ENCODE measurements around the gene SMAD3.
"Not testable (repeated sequence)": the region's sequence is repeated elsewhere in the genome, so short reads cannot be mapped to it uniquely, and the experiment has no call there.

SMAD3 gene

GRCh38 chr15:67110958-67111864 is 45.8 kb downstream of the SMAD3 start:
- no peak for DNase-seq

DNA sequence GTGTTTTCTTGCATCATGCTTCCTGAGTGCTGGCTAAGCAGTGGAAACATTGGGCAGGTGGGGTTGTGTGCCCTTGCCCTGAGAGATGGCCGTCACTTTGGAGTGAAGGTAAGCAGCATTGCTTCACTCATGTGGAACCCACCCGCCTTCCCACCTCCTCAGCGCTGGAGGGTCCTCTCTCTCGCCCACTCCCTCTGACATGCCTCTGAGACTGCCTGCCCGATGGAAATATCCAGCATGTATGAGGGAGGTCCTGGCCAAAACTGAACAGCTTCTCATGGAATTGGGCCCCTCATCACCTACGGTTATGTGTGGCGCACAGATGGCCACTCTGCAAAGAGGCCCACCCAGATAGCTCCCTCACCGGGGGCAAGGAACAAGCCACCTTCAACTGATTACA is 48.6 kb downstream of the SMAD3 start:
- no peak for DNase-seq

DNA sequence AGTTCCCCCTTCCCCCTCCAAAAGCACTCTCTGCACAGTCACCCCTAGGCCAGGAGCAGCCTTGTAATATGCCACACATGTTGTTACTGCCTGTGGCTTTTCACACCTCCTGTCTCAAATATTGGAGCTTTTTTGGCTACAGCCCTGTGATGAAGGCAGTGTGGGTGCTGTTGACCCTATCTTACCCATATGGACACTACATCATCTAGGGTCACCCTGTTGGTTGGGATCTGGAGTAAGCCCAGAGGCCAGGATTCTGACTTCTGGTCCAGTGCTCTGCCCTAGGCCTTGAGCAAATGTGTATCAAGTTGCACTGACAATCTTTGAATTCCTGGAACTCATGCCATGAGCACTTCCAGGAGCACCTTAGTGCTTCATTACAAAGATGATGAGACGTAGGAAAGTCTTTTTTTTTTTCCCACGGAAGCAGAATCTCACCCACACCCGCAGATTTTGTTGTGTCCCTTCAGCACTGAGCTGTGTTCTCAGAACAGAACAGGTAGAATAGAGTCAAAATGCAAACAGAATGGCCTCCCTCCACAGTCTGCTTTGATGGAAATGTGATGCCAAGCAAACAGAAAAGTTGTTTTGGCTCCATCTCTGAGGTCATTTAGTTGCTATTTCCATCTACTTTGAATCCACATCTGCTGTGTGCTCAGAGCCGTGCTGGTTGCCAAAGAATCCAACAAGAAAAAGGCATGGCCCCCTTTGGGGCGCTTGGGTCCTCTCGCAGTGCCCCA is 49.6 kb downstream of the SMAD3 start:
- DNase-seq: no peak

- no peak for DNase-seq
Observed at GRCh38 chr15:67115586-67115969, 50.2 kb downstream of the SMAD3 start.

DNA sequence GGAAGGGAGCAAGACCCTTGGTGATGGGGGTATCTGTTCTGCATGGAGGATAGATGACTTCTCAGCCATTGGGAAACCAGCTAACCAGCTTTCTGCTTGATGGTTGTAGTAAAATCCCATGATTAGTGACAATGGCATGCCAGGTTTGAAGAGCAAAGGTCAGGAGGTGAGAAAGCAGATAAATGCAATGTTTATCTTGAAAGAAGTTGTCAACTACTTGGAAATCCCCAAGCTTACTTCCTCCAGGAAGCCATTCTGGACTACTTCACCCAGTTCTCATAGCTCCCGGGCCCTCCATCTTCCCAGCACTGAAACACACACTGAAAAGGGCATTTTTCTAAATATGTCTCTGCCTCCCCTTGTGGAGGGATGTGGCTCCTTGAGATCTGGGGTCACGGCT is 51.3 kb downstream of the SMAD3 start:
- no peak for DNase-seq

DNA sequence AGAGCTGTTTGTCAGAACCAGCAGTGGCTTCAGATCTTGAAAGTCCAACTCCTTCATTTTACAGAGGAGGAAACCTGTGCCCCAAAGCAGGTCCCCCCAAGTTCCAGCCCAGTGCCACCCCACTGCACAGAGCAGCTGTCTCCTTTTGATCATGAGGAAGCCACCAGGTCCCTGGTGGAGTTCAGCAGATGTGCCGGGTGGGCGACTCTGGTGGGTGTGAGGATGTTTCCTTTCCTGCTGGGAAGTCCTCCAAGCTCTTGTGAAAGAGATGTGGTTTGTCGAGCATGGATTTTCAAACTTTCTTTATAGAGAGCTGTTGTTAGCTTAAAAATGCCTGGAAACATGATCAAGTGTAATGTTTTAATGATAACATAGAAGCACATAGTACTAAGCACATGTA is 52.0 kb downstream of the SMAD3 start:
- DNase-seq: no peak

DNA sequence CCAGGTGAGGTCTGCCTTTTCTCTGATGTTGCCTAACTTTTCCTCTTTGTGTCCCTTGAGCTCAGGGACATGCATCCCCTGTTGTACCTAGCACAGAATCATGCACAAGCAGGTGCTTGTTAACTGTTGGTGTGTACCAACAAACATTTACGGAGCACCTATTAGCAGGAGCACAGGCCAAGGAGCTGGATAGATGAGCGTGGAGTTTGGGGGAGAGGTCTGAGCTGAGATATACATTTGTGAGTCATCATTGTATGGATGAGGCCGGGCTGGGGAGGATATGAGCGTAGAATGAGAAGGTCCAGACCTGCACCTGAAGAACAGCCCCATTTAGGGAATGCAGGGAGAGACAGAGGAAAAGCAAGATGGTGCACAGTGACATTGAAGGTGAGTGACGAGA is 53.4 kb downstream of the SMAD3 start:
- no peak for DNase-seq

GRCh38 chr15:67119238-67119846 is 53.9 kb downstream of the SMAD3 start:
- DNase-seq: no peak

GRCh38 chr15:67120009-67120838 is 54.8 kb downstream of the SMAD3 start:
- no peak for DNase-seq

DNA sequence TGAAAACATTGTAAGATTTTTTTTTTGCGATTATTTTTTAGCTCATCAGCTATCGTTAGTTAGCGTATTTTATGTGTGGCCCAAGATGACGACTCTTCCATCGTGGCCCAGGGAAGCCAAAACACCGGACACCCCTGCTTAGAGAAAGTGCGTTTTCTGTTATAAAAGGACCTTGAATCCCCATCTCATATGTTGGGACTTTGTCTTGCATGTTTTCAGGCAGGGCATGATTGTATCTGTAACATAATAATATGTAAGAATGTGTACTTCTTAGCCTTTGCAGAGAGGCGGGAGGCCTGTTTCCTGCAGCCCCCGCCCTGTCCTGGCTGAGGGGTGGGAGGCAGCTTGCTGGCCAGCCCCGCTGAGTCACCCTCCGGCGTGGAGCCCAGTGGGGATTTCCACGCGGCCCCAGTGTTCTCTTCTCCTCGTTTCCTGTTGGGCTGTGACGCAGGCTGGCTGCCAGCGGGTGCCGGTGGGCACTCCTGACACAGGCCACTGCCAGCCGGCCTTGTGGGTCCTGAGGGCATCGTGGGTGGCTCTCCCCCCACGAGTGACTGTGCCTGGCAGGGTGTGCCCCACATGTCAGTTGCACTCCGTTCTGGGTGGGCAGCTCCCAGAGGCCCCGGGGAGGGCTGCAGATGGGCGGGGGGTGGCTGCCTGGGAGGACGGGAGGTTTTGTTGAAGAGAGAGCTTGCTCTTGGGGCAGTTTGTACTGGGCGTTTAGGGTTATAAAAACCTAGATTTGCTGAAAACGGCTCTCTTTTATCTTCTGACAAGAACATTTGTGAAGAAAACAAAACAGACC is 55.6 kb downstream of the SMAD3 start:
- DNase-seq: no peak

DNA sequence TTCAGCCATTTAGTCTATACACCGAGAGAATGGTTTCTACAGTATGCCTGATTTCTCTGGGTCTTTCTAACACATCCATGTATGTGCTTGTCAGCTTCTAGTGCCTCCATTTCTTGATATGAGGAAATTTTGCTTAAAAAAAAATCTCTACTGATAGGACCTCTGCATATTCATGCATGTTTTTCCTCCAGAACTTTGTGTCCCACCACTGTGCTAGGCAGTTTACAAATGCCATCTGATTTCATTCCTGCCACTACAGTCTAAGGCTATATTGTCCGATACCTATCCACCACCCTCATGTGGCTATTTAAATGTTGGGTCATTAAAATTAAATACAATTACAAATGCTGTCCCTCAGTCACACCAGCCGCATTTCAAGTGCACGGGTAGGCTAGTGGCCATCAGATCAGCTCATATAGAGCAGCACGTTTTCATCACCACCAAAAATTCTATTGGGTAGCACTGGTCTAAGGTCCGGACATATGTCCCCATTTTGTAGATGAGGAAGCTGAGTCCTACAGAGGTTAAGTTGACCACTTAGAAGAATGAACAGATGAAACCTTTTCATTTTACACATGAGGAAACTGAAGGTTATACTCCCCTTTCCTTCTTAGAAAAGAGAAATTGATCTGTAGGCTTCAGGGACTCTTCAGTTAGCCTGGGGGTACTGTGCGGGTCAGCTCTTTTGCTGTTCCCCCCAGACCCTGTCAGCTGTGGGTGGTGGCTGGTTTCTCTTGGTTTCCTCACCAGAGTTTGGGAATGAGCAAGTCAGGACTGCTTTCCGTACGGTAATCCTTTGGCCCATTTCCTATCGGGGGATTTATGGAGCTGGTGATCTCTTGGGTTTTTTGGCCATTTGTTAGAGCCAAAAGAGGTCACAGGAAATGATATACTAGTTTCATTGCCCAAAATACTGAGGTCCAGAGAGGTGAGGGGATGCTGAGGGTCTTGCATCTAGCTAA is 56.5 kb downstream of the SMAD3 start:
- DNase-seq: no peak

DNA sequence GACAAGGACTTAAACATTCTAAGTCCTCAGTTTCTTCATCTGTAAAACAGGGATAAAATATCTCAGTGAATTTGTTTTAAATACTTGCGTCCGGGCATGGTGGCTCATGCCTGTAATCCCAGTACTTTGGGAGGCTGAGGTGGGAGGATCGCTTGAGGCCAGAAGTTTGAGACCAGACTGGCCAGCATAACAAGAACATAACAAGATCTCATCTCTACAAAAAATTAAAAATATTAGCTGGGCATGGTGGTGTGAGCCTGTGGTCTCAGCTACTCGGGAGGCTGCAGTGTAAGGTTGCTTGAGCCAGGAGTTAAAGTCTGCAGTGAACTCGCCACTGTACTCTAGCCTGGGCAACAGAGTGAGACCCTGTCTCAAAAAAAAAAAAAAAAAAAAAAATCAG is 57.4 kb downstream of the SMAD3 start:
- DNase-seq: not testable (repeated sequence)

DNA sequence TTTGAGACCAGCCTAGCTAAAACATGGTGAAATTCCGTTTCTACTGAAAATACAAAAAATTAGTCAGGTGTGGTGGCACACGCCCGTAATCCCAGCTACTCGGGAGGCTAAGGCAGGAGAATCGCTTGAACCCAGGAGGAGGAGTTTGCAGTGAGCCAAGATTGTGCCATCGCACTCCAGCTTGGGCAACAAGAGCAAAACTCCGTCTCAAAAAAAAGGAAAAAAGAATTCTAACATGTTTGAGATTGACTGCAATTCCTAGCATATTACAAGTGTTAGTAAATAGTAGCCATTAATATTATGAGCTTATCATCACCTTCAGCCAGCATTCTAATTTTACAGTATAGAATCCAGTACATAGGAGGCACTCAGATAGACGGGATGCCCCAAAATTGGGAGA is 57.9 kb downstream of the SMAD3 start:
- DNase-seq: not testable (repeated sequence)

DNA sequence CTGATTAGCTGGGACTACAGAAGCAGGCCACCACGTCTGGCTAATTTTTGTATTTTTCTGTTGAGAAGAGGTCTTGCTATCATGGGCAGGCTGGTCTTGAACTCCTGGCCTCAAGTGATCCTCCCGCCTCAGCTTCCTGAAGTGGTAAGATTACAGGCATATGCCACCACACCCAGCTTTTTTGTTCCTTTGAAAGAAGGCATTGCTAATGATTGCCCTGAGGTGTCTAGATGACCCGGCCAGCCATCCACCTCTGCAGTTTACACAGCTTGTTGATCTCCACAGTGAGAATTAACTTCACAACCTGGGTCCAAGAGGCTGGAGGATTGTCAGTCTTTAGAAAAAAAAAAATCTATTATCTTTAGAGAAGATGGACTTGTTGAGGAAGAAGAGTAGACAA is 58.7 kb downstream of the SMAD3 start:
- DNase-seq: no peak

DNA sequence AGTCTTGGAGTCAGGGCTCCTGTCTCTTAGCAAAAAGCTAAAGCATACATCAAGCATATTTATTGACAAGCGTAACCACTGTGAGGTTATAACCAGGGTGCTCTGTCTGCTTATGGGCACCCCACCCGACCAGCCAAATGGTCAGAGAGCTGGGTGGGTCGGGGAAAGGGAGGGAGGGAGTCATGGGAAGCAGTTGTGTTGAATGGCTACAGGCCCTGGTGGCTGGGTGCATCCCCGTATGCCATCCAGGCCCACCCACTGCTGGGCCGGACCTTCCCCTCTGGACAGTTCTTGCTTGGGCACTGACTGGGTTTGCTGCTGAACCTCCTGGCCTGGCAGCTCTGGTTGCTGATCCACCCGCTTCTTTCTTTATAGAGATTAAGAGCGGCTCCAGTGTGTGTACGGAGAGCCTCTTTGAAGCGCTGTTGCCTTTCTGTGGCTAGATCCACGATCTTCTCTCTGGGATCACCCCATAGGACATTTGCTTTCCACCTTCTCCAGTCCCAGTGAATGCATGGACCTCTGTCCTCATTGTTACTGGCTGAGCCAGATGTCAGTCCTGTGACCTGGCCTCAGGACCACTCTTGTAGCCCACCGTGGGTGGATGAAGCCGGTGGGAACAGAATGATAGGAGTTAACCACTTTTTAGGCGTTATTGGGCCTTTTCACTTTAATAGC is 59.6 kb downstream of the SMAD3 start:
- no peak for DNase-seq

DNA sequence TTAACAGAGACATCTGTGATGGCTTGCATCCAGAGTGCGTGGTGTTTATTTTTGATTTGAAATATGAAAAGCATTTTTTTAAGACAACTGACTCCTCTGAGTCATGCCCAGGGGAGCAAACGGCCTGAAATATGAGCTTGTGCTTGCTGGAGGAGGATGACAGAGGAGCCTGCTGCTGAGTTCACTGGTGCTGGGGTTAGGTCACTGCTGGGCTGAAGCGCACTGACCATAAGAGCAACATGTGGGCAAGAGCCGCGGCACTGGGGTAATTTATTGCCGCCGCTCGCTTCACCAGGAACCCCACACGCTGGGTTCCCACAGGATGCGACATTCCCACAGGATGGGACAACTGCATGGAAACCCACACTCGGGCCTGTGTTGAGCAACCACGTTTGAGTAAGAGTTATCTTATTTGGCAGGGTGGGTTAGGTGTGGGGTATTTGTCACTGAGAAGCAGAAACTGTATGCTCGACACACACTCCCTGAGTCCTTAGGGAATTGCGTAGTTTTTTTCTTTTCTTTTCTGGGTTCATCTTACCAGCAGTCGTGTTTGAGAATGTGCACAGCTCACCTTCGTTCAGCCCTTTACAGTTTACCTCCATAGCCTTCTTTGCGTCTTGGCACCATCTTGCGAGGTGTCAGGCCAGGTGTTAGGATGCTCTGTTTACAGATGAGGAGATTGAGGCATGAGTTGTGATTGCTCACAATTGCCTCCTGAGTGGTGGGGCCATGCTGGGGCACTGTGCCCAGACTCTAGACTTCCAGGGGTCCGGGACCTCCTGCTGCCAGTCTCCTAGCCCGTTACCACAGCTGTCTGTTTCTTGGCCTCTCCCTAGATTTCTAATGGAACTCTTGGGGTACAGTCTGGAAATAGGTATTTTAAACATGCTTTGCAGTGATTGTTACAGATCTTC is 60.4 kb downstream of the SMAD3 start:
- DNase-seq: no peak

DNA sequence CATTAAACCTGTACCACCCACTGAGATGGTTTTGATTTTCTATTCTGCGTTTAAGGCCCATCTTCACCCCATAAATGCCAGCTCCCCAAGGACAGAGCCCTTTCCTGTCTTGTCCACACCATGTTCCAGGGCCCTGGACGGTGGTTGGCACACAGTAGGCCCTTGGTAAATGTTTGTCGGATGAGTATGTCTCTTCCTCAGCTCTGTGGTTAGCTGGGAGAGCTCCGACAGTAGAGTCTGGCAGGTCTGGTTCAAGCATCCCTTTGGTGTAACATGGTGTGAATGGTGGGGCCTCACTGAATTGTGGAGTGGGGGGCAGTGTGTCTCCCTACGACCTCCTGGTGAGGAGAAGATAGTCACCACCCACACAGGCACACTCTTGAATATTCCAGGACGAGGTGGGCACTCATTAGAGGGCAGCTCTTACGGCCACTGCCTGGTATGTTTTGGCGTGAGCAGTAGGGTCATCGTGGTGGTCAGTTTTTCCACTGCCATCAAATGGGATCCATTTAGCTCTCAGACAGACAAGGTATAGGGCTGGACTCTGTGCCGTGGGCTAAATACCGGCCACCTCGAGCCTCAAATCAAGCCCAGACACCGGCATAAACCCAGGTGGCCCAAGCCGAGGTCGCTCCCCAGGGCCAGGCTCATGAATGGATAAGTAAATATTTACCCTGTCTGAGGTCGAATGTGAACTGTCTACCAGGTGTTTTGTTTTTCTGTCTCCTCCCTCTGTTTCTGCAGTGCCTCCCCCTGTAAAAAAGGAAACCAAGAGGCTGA is 61.3 kb downstream of the SMAD3 start:
- no peak for DNase-seq

GRCh38 chr15:67127331-67127664 is 61.9 kb downstream of the SMAD3 start:
- DNase-seq: no peak
